Ishikawa (cell line): ENCODE measurements around the gene HMGCR.

Experiments
- CEBPB ChIP-seq: IDR thresholded peaks from 2 replicates; pipeline ENCODE4 v1.6.1; 2012
- CREB1 ChIP-seq: IDR thresholded peaks from 2 replicates; pipeline ENCODE4 v1.6.1; 2012; ENCODE audit warnings: low read depth
- EGR1 ChIP-seq: IDR thresholded peaks from 2 replicates; pipeline ENCODE4 v1.6.1; 2012
- EP300 ChIP-seq: IDR thresholded peaks from 2 replicates; pipeline ENCODE4 v1.6.1; 2012; ENCODE audit warnings: borderline replicate concordance
- FOXM1 ChIP-seq: IDR thresholded peaks from 2 replicates; pipeline ENCODE4 v1.6.1; 2012; ENCODE audit warnings: low read depth, borderline replicate concordance
- MAX ChIP-seq: IDR thresholded peaks from 2 replicates; pipeline ENCODE4 v1.6.1; 2012
- NFIC ChIP-seq: IDR thresholded peaks from 2 replicates; pipeline ENCODE4 v1.6.1; 2012
- RAD21 ChIP-seq: IDR thresholded peaks from 2 replicates; pipeline ENCODE4 v1.6.1; 2012; ENCODE audit warnings: low read depth
- REST ChIP-seq: IDR thresholded peaks from 2 replicates; pipeline ENCODE4 v1.6.1; 2012; ENCODE audit warnings: low read depth, mild to moderate bottlenecking
- TAF1 ChIP-seq: IDR thresholded peaks from 2 replicates; pipeline ENCODE4 v1.6.1; 2012; ENCODE audit warnings: low read depth, mild to moderate bottlenecking
- TCF12 ChIP-seq: IDR thresholded peaks from 2 replicates; pipeline ENCODE4 v1.6.1; 2012; ENCODE audit warnings: low read depth
- TEAD4 ChIP-seq: IDR thresholded peaks from 2 replicates; pipeline ENCODE4 v1.6.1; 2012
- YY1 ChIP-seq: IDR thresholded peaks from 2 replicates; pipeline ENCODE4 v1.6.1; 2012; ENCODE audit warnings: low read depth
- ZBTB7A ChIP-seq: IDR thresholded peaks from 2 replicates; pipeline ENCODE4 v1.6.1; 2012; ENCODE audit warnings: low read depth
- TF ChIP-seq, protein P1 (sequence below): IDR thresholded peaks from 2 replicates; pipeline ENCODE4 v1.6.1; 2012

The HMGCR gene

DNA sequence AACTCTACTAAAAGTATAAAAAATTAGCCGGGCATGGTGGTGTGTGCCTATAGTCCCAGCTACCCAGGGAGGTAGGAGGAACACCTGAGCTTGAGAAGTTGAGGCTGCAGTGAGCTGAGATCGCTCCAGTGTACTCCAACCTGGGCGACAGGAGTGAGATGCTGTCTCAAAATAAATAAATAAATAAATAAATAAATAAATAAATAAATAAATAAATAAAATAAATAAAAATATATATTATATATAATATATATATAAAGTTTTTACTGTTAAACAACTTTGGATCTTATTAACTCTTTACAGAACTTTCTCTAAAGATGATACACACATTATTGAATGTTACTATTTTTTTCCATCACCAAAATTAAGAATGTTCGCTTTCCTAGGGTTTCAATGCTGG lies 38.4 kb downstream of the HMGCR start:
- no peak for TF ChIP-seq REST
- no peak for TF ChIP-seq EP300
- TF ChIP-seq CREB1, result no peak
- no peak for TF ChIP-seq NFIC
- TF ChIP-seq TEAD4, result no peak
- TF ChIP-seq CEBPB, result no peak
- no peak for TF ChIP-seq TAF1
- TF ChIP-seq EGR1, result no peak
- TF ChIP-seq ZBTB7A, result no peak
- no peak for TF ChIP-seq YY1
- TF ChIP-seq, protein P1, sequence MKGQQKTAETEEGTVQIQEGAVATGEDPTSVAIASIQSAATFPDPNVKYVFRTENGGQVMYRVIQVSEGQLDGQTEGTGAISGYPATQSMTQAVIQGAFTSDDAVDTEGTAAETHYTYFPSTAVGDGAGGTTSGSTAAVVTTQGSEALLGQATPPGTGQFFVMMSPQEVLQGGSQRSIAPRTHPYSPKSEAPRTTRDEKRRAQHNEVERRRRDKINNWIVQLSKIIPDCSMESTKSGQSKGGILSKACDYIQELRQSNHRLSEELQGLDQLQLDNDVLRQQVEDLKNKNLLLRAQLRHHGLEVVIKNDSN, result no peak
- no peak for TF ChIP-seq RAD21
- TF ChIP-seq MAX, result no peak
- TF ChIP-seq FOXM1, result no peak
- TF ChIP-seq TCF12, result no peak

DNA sequence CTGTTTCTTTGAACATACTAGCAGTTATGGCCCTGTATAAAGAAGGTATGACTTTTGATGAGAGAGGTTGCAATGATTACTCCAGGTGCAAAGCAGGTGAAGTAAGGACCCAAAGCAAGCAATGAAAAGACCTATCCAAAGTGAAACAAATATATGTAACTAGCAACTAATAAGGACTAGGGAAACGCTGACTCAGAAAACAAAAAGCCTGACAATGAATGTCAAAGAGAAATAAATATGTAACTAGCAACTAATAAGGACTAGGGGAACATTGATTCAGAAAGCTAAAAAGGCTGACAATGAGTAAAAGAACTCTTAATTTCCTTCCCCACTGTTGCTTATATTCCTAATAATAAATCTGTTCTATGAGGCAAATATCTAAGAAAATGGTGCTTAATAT lies 43.1 kb downstream of the HMGCR start:
- no peak for TF ChIP-seq RAD21
- no peak for TF ChIP-seq CREB1
- no peak for TF ChIP-seq TCF12
- no peak for TF ChIP-seq EP300
- no peak for TF ChIP-seq CEBPB
- TF ChIP-seq TEAD4, result no peak
- TF ChIP-seq MAX, result no peak
- TF ChIP-seq TAF1, result no peak

- TF ChIP-seq REST, result no peak
- TF ChIP-seq CREB1, result no peak
- TF ChIP-seq TCF12, result no peak
- TF ChIP-seq FOXM1, result no peak
- TF ChIP-seq, protein P1, result no peak
- TF ChIP-seq CEBPB, result no peak
- TF ChIP-seq NFIC, result no peak
These were observed 44.4 kb downstream of the HMGCR start for GRCh38 chr5:75381456-75381855.

GRCh38 chr5:75384218-75384617 lies 47.2 kb downstream of the HMGCR start:
- no peak for TF ChIP-seq CREB1
- TF ChIP-seq FOXM1, result no peak
- no peak for TF ChIP-seq CEBPB
- no peak for TF ChIP-seq TEAD4
- TF ChIP-seq RAD21, result no peak
- no peak for TF ChIP-seq TCF12
- TF ChIP-seq ZBTB7A, result no peak
- no peak for TF ChIP-seq REST
- TF ChIP-seq, protein P1, result no peak
- TF ChIP-seq EGR1, result no peak
- TF ChIP-seq YY1, result no peak
- TF ChIP-seq NFIC, result no peak
- TF ChIP-seq TAF1, result no peak
- TF ChIP-seq EP300, result no peak
- no peak for TF ChIP-seq MAX
